ENCODE data around the gene AGPAT4.

The AGPAT4 gene

DNA sequence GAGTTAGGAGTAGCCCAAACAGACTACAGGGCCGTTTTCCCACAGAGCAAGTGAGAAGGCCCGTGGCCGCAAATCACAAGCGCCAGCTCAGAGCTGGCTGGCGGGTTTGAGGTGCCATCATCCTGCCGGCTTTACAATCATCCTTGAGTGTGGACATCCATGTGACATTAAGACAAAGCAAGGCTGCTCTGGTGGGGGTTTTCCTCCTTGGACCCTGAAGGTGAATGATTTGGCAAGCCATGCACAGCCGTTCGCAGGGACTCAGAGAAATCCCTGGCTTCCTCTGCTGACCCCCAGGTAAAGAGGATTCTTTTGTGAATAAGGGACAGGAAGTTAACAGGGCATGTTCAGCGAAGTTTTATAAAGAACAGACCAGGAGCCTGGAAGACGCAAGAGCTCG is 137.2 kb downstream of the AGPAT4 start:
- Histone ChIP-seq H3K9me2 (ENCODE audit: low read depth, low read length) (no peaks in the 10 kb centered on the region), H3K27me3 (ENCODE audit: insufficient read depth, low read length) (no peaks in the 10 kb centered on the region), H3K9ac (ENCODE audit: low read length) (no peak overlapping the region), H3K27ac (ENCODE audit: low read depth, low read length, poor library complexity, severe bottlenecking) (no peak overlapping the region), H3F3A (ENCODE audit: insufficient read depth, low read length) (no peaks in the 10 kb centered on the region), H3K9me3 (ENCODE audit: low read length) (no peaks in the 10 kb centered on the region), H3K36me3 (ENCODE audit: insufficient read depth, low read length) (no peaks in the 10 kb centered on the region), H3K4me2 (ENCODE audit: low read length) (no peak overlapping the region), H3K4me3 (ENCODE audit: low read depth, low read length, poor library complexity, severe bottlenecking) (no peak overlapping the region), H4K20me1 (ENCODE audit: insufficient read depth, low read length) (no peaks in the 10 kb centered on the region), H2AFZ (ENCODE audit: low read length) (no peak overlapping the region), H3K79me2 (ENCODE audit: insufficient read depth, low read length) (no peaks in the 10 kb centered on the region), H3K4me1 (ENCODE audit: insufficient read depth, low read length, severe bottlenecking) (peaks cover 50% of the 10 kb centered on the region)
- TF ChIP-seq EZH2 (IDR thresholded peaks at IDR 0.05; ENCODE audit: borderline replicate concordance, low read length) = no peak
- TF ChIP-seq, protein P1, sequence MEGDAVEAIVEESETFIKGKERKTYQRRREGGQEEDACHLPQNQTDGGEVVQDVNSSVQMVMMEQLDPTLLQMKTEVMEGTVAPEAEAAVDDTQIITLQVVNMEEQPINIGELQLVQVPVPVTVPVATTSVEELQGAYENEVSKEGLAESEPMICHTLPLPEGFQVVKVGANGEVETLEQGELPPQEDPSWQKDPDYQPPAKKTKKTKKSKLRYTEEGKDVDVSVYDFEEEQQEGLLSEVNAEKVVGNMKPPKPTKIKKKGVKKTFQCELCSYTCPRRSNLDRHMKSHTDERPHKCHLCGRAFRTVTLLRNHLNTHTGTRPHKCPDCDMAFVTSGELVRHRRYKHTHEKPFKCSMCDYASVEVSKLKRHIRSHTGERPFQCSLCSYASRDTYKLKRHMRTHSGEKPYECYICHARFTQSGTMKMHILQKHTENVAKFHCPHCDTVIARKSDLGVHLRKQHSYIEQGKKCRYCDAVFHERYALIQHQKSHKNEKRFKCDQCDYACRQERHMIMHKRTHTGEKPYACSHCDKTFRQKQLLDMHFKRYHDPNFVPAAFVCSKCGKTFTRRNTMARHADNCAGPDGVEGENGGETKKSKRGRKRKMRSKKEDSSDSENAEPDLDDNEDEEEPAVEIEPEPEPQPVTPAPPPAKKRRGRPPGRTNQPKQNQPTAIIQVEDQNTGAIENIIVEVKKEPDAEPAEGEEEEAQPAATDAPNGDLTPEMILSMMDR (IDR thresholded peaks at IDR 0.05; ENCODE audit: low read length) = no peak

DNA sequence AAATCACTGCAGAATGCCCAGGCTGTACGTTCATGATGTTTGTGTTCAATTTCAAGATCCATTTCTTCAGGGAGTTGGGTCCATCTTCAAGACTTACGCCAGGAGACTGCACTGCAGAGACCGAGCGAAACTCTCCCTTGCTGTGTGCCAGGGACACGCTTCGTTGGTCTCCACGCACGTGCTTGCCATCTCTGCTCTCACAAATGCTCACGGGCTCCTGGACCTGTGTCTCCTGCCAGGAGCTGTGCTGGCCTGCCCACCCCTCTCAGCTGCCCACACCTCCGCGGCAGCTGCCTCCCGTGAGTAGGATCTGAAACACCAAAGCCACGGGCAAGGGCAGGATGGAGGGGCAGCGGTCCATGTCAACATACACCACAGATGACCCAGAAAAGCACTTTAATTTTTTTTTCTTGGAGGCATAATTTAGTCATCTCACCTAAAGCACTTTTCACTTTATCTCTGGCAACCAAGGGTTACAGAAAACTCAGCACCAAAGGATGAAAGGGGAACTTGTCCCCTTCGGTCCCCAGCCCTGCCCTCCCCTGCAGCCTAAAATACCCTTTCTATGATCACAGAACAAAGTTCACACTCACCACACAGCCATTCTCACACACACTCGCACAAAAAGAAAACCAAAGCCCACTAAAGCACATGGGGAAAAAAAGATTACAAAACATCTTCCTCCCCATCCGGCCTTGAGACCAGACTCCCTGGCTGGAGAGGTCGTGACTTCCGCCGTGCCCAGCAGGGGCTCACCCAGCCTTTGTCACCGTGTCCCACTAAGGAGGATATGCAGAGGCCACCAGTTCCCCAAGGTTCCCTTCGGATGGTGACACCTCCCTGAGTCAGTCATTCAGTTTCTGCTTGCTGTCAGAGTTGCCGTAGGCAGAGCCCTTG is 137.9 kb downstream of the AGPAT4 start:
- no peaks in the 10 kb centered on the region for H3K36me3 ChIP-seq (ENCODE audit: insufficient read depth, low read length)
- H3K27ac ChIP-seq (ENCODE audit: low read depth, low read length, poor library complexity, severe bottlenecking) = no peak overlapping the region
- no peak overlapping the region for H3K9ac ChIP-seq (ENCODE audit: low read length)
- H2AFZ ChIP-seq (ENCODE audit: low read length) = no peak overlapping the region
- no peaks in the 10 kb centered on the region for H4K20me1 ChIP-seq (ENCODE audit: insufficient read depth, low read length)
- H3K4me3 ChIP-seq (ENCODE audit: low read depth, low read length, poor library complexity, severe bottlenecking) = peak overlapping the region; percentile 3
- no peaks in the 10 kb centered on the region for H3K27me3 ChIP-seq (ENCODE audit: insufficient read depth, low read length)
- TF ChIP-seq, protein P1 (IDR thresholded peaks at IDR 0.05; ENCODE audit: low read length) = no peak
- TF ChIP-seq EZH2 (IDR thresholded peaks at IDR 0.05; ENCODE audit: borderline replicate concordance, low read length) = no peak
- no peaks in the 10 kb centered on the region for H3K9me3 ChIP-seq (ENCODE audit: low read length)
- peak overlapping the region; percentile 46 for H3K4me2 ChIP-seq (ENCODE audit: low read length)
- H3K79me2 ChIP-seq (ENCODE audit: insufficient read depth, low read length) = no peaks in the 10 kb centered on the region
- peaks cover 44% of the 10 kb centered on the region for H3K4me1 ChIP-seq (ENCODE audit: insufficient read depth, low read length, severe bottlenecking)
- no peaks in the 10 kb centered on the region for H3K9me2 ChIP-seq (ENCODE audit: low read depth, low read length)
- no peaks in the 10 kb centered on the region for H3F3A ChIP-seq (ENCODE audit: insufficient read depth, low read length)

GRCh38 chr6:161134550-161135298 is 139.1 kb downstream of the AGPAT4 start:
- Histone ChIP-seq H3K27me3 (ENCODE audit: insufficient read depth, low read length) (no peaks in the 10 kb centered on the region), H4K20me1 (ENCODE audit: insufficient read depth, low read length) (no peaks in the 10 kb centered on the region), H3K36me3 (ENCODE audit: insufficient read depth, low read length) (no peaks in the 10 kb centered on the region), H3K4me2 (ENCODE audit: low read length) (no peak overlapping the region; the same call in 1 of the 2 replicates), H2AFZ (ENCODE audit: low read length) (no peak overlapping the region), H3K79me2 (ENCODE audit: insufficient read depth, low read length) (no peaks in the 10 kb centered on the region), H3K27ac (ENCODE audit: low read depth, low read length, poor library complexity, severe bottlenecking) (no peak overlapping the region), H3F3A (ENCODE audit: insufficient read depth, low read length) (no peaks in the 10 kb centered on the region), H3K9ac (ENCODE audit: low read length) (no peak overlapping the region), H3K9me3 (ENCODE audit: low read length) (no peaks in the 10 kb centered on the region), H3K4me1 (ENCODE audit: insufficient read depth, low read length, severe bottlenecking) (peaks cover 31% of the 10 kb centered on the region), H3K9me2 (ENCODE audit: low read depth, low read length) (no peaks in the 10 kb centered on the region), H3K4me3 (ENCODE audit: low read depth, low read length, poor library complexity, severe bottlenecking) (no peak overlapping the region)
- TF ChIP-seq EZH2 (IDR thresholded peaks at IDR 0.05; ENCODE audit: borderline replicate concordance, low read length) = no peak
- TF ChIP-seq, protein P1 (IDR thresholded peaks at IDR 0.05; ENCODE audit: low read length) = no peak

Measured in OCI-LY1 (cell line).